Cerebellar cortex (tissue), 1 donor: ENCODE results near the gene SH3RF2.
A peak's percentile ranks its signal among the peaks of the same experiment; 100 is the strongest.
"Not testable (repeated sequence)": the region's sequence is repeated elsewhere in the genome, so short reads cannot be mapped to it uniquely, and the experiment has no call there.

Experiments
- DNase-seq: peaks from one replicate; pipeline ENCODE4 v3.0.0-alpha.2; 2015; ENCODE audit warnings: low spot score

The SH3RF2 gene

GRCh38 chr5:145936401-145937131 lies at the start of gene SH3RF2:
TSS of gene SH3RF2 (plus strand) at chr5:145936578. CDS start at chr5:145937929, 1,351 bp downstream.
- DNase-seq, result peak; percentile 82

- DNase-seq, result no peak
Measured at GRCh38 chr5:145887217-145887616, 49.2 kb upstream of the SH3RF2 start.

- peak; percentile 40 for DNase-seq
Measured at GRCh38 chr5:145887976-145888574, 48.3 kb upstream of the SH3RF2 start.

GRCh38 chr5:145889611-145890010 lies 46.8 kb upstream of the SH3RF2 start:
- no peak for DNase-seq

GRCh38 chr5:145891378-145891777 lies 45.0 kb upstream of the SH3RF2 start:
- not testable (repeated sequence) for DNase-seq

GRCh38 chr5:145898171-145898570 lies 38.2 kb upstream of the SH3RF2 start:
- no peak for DNase-seq

GRCh38 chr5:145902421-145902820 lies 34.0 kb upstream of the SH3RF2 start:
- no peak for DNase-seq

- no peak for DNase-seq
Measured at GRCh38 chr5:145903113-145903512, 33.3 kb upstream of the SH3RF2 start.

- no peak for DNase-seq
Measured at GRCh38 chr5:145903867-145904266, 32.5 kb upstream of the SH3RF2 start.

GRCh38 chr5:145904743-145905142 lies 31.6 kb upstream of the SH3RF2 start:
- DNase-seq, result no peak

- no peak for DNase-seq
Measured at GRCh38 chr5:145906401-145906800, 30.0 kb upstream of the SH3RF2 start.

- DNase-seq, result no peak
Measured at GRCh38 chr5:145908206-145908960, 28.0 kb upstream of the SH3RF2 start.

- DNase-seq, result no peak
Measured at GRCh38 chr5:145911164-145911563, 25.2 kb upstream of the SH3RF2 start.

GRCh38 chr5:145912019-145912418 lies 24.4 kb upstream of the SH3RF2 start:
- no peak for DNase-seq

GRCh38 chr5:145912594-145912993 lies 23.8 kb upstream of the SH3RF2 start:
- no peak for DNase-seq

GRCh38 chr5:145913701-145914100 lies 22.7 kb upstream of the SH3RF2 start:
- DNase-seq, result no peak

GRCh38 chr5:145915970-145916638 lies 20.3 kb upstream of the SH3RF2 start:
- DNase-seq, result no peak

- DNase-seq, result no peak
Measured at GRCh38 chr5:145917288-145917687, 19.1 kb upstream of the SH3RF2 start.

GRCh38 chr5:145918397-145918796 lies 18.0 kb upstream of the SH3RF2 start:
- DNase-seq, result no peak

- no peak for DNase-seq
Measured at GRCh38 chr5:145919413-145919812, 17.0 kb upstream of the SH3RF2 start.

- no peak for DNase-seq
Measured at GRCh38 chr5:145920542-145921210, 15.7 kb upstream of the SH3RF2 start.

GRCh38 chr5:145921211-145921610 lies 15.2 kb upstream of the SH3RF2 start:
- no peak for DNase-seq
